SK-N-SH treated with all-trans-retinoic acid at 6 μM for 48 hours (cell line): ENCODE results near the gene FDXR.

Source experiments
- ATAC-seq: fragments of 200-7000 bp; cut with Tn5 transposase; 3 replicates; pipeline ENCODE4 v1.9.1; 2020; ENCODE audit warnings: mild to moderate bottlenecking, moderate library complexity
- ARNTL ChIP-seq: fragments of 450-650 bp; formaldehyde crosslinking; IDR thresholded peaks from 2 replicates; pipeline ENCODE4 v1.5.0; 2020; ENCODE audit warnings: low read depth, mild to moderate bottlenecking, moderate library complexity, borderline replicate concordance
- BACH2 ChIP-seq: fragments of 250-450 bp; sonication (Bioruptor Pico); IDR thresholded peaks from 2 replicates; pipeline ENCODE4 v1.9.0; 2021; ENCODE audit warnings: mild to moderate bottlenecking, borderline replicate concordance
- CREB5 ChIP-seq: fragments of 250-450 bp; sonication (Bioruptor Pico); IDR thresholded peaks from 2 replicates; pipeline ENCODE4 v1.5.1; 2020; ENCODE audit warnings: low read depth, mild to moderate bottlenecking, moderate library complexity
- CSDC2 ChIP-seq: fragments of 250-450 bp; sonication (Bioruptor Pico); IDR thresholded peaks from 2 replicates; pipeline ENCODE4 v1.5.0; 2020; ENCODE audit warnings: mild to moderate bottlenecking, moderate library complexity
- CSRNP3 ChIP-seq: fragments of 250-450 bp; sonication (Bioruptor Pico); IDR thresholded peaks from 2 replicates; pipeline ENCODE4 v1.5.1; 2021; ENCODE audit warnings: mild to moderate bottlenecking, moderate library complexity
- GLIS3 ChIP-seq: fragments of 250-450 bp; sonication (Bioruptor Pico); IDR thresholded peaks from 2 replicates; pipeline ENCODE4 v1.5.0; 2020; ENCODE audit warnings: mild to moderate bottlenecking, moderate library complexity
- ISL1 ChIP-seq: fragments of 250-450 bp; sonication (Bioruptor Pico); IDR thresholded peaks from 2 replicates; pipeline ENCODE4 v2.1.2; 2022; ENCODE audit warnings: mild to moderate bottlenecking, moderate library complexity
- OSR1 ChIP-seq: fragments of 250-450 bp; sonication (Bioruptor Pico); IDR thresholded peaks from 2 replicates; pipeline ENCODE4 v1.8.0; 2022; ENCODE audit warnings: moderate library complexity, mild to moderate bottlenecking, inconsistent platforms
- PATZ1 ChIP-seq: fragments of 250-450 bp; sonication (Bioruptor Pico); IDR thresholded peaks from 2 replicates; pipeline ENCODE4 v1.8.0; 2020; ENCODE audit warnings: mild to moderate bottlenecking, moderate library complexity, borderline replicate concordance
- POU6F1 ChIP-seq: fragments of 250-450 bp; sonication (Bioruptor Pico); IDR thresholded peaks from 2 replicates; pipeline ENCODE4 v1.8.0; 2021; ENCODE audit warnings: low read depth, mild to moderate bottlenecking, moderate library complexity, borderline replicate concordance
- PPARA ChIP-seq: fragments of 250-450 bp; sonication (Bioruptor Pico); IDR thresholded peaks from 2 replicates; pipeline ENCODE4 v1.5.0; 2020; ENCODE audit warnings: mild to moderate bottlenecking, borderline replicate concordance
- RARB ChIP-seq: fragments of 250-450 bp; sonication (Bioruptor Pico); IDR thresholded peaks from 2 replicates; pipeline ENCODE4 v1.8.0; 2021; ENCODE audit warnings: mild to moderate bottlenecking, moderate library complexity
- SNAI2 ChIP-seq: fragments of 250-450 bp; sonication (Bioruptor Pico); IDR thresholded peaks from 2 replicates; pipeline ENCODE4 v1.5.0; 2020; ENCODE audit warnings: mild to moderate bottlenecking, moderate library complexity
- TOX ChIP-seq: fragments of 250-450 bp; sonication (Bioruptor Pico); IDR thresholded peaks from 2 replicates; pipeline ENCODE4 v1.8.0; 2021; ENCODE audit warnings: mild to moderate bottlenecking, moderate library complexity, borderline replicate concordance
- TSHZ2 ChIP-seq: fragments of 250-450 bp; sonication (Bioruptor Pico); IDR thresholded peaks from 2 replicates; pipeline ENCODE4 v1.5.0; 2020; ENCODE audit warnings: mild to moderate bottlenecking, moderate library complexity
- ZC3H10 ChIP-seq: fragments of 250-450 bp; sonication (Bioruptor Pico); IDR thresholded peaks from 2 replicates; pipeline ENCODE4 v1.5.1; 2021; ENCODE audit warnings: mild to moderate bottlenecking, moderate library complexity
- ZFP3 ChIP-seq: fragments of 250-450 bp; sonication (Bioruptor Pico); IDR thresholded peaks from 2 replicates; pipeline ENCODE4 v1.5.0; 2020; ENCODE audit warnings: mild to moderate bottlenecking, moderate library complexity
- ZFP30 ChIP-seq: fragments of 450-650 bp; formaldehyde crosslinking; IDR thresholded peaks from 2 replicates; pipeline ENCODE4 v1.5.0; 2022; ENCODE audit warnings: mild to moderate bottlenecking, moderate library complexity
- ZNF565 ChIP-seq: fragments of 450-650 bp; formaldehyde crosslinking; conservative IDR thresholded peaks from 2 replicates; pipeline ENCODE4 v1.5.0; 2020; ENCODE audit warnings: low read depth, mild to moderate bottlenecking, moderate library complexity
- ZNF8 ChIP-seq: fragments of 450-650 bp; formaldehyde crosslinking; IDR thresholded peaks from 2 replicates; pipeline ENCODE4 v1.5.0; 2020; ENCODE audit warnings: mild to moderate bottlenecking, moderate library complexity

Gene FDXR

GRCh38 chr17:74860872-74861661 is 11.7 kb downstream of the FDXR start (continued):
- TF ChIP-seq TSHZ2 (CRISPR knock-in tag) (no peak), ISL1 (CRISPR knock-in tag) (no peak), RARB (CRISPR knock-in tag) (no peak), ZFP30 (CRISPR knock-in tag) (no peak), BACH2 (CRISPR knock-in tag) (no peak), CSDC2 (CRISPR knock-in tag) (no peak), ARNTL (CRISPR knock-in tag) (no peak), OSR1 (CRISPR knock-in tag) (no peak)

GRCh38 chr17:74860229-74860871 is 12.4 kb downstream of the FDXR start:
- ATAC-seq = peak; percentile 9
- no peak for TF ChIP-seq OSR1 (CRISPR knock-in tag)
- TF ChIP-seq PPARA (CRISPR knock-in tag) = no peak

- ATAC-seq = peak; percentile 31
These were observed 13.2 kb downstream of the FDXR start, which contains the start of gene GRIN2C for GRCh38 chr17:74859459-74860228. Gene GRIN2C (minus strand): TSS chr17:74859885. CDS start chr17:74855092, 4,793 bp downstream.

More at GRCh38 chr17:74859459-74860228, 13.2 kb downstream of the FDXR start, which contains the start of gene GRIN2C:
- TF ChIP-seq TOX (no peak), GLIS3 (CRISPR knock-in tag) (no peak), POU6F1 (no peak), SNAI2 (CRISPR knock-in tag) (no peak), ZNF8 (CRISPR knock-in tag) (no peak), PATZ1 (CRISPR knock-in tag) (no peak), ARNTL (CRISPR knock-in tag) (no peak), BACH2 (CRISPR knock-in tag) (no peak), ZFP30 (CRISPR knock-in tag) (no peak), ZNF565 (no peak), TSHZ2 (CRISPR knock-in tag) (no peak), ZFP3 (CRISPR knock-in tag) (no peak), RARB (CRISPR knock-in tag) (no peak), CSRNP3 (no peak), ISL1 (CRISPR knock-in tag) (no peak), CREB5 (no peak), ZC3H10 (CRISPR knock-in tag) (no peak)
